ENCODE measurements around the gene TTYH3.
A peak's percentile ranks its signal among the peaks of the same experiment; 100 is the strongest.

The TTYH3 gene

DNA sequence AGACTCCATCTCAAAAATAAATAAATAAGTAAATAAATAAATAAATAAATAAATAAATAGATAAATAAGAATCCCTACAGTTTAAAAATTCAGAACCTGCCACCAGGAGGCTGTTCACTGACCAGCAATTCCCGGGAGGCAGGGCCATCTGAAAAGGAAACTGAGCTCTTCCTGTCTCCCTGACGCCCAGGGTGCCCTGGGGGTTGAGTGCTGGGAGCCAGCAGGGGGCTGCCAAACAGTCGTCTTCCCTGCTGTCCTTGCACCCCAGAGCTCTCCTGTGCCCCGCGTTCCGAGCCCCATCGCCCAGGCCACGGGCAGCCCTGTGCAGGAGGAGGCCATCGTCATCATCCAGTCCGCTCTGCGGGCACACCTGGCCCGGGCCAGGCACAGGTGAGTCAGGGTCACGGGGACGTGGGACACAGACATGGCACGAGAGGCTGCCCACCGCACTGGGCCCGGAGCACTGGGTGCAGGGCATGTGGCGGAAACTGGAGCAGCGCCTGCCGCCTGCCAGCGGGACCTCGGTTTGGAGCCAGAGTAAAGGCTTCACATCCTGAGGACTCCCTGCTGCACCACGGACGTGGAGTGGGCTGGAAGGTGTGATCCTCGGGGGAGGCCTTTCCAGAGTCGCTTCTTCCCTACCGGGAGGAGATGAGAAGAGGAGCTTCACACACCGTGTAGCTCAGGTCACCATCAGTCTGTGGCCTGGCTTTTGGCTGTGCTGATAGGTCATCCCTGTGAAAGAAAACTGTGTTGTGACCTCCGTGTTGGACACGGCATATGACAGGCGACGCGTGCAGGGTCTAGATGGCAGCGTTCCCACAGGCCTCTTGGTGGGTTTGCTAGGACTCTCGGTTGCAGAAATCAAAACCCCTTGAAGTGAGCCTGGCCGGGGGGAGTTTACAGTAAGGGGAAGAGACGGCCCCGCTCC is 25.9 kb upstream of the TTYH3 start:
- H3K4me1 ChIP-seq, result no peaks in the 10 kb centered on the region
- no peaks in the 10 kb centered on the region for H3K27me3 ChIP-seq (ENCODE audit: control insufficient read depth, insufficient read depth, low read length)
- H3K79me2 ChIP-seq, result no peaks in the 10 kb centered on the region
- H3K27ac ChIP-seq, result no peak overlapping the region
- TF ChIP-seq, protein P1, sequence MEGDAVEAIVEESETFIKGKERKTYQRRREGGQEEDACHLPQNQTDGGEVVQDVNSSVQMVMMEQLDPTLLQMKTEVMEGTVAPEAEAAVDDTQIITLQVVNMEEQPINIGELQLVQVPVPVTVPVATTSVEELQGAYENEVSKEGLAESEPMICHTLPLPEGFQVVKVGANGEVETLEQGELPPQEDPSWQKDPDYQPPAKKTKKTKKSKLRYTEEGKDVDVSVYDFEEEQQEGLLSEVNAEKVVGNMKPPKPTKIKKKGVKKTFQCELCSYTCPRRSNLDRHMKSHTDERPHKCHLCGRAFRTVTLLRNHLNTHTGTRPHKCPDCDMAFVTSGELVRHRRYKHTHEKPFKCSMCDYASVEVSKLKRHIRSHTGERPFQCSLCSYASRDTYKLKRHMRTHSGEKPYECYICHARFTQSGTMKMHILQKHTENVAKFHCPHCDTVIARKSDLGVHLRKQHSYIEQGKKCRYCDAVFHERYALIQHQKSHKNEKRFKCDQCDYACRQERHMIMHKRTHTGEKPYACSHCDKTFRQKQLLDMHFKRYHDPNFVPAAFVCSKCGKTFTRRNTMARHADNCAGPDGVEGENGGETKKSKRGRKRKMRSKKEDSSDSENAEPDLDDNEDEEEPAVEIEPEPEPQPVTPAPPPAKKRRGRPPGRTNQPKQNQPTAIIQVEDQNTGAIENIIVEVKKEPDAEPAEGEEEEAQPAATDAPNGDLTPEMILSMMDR (IDR thresholded peaks at IDR 0.05), result no peak
- no peaks in the 10 kb centered on the region for H3K36me3 ChIP-seq (ENCODE audit: control insufficient read depth, insufficient read depth, low read length)
- H3K9ac ChIP-seq, result no peak overlapping the region
- H3K4me3 ChIP-seq (ENCODE audit: low read depth, low read length), result no peak overlapping the region
- no peak overlapping the region for H2AFZ ChIP-seq
- no peaks in the 10 kb centered on the region for H3K9me3 ChIP-seq (ENCODE audit: control insufficient read depth, low read length)
- no peak overlapping the region for H3K4me2 ChIP-seq (ENCODE audit: low read length)

GRCh38 chr7:2606539-2606936 is 25.2 kb upstream of the TTYH3 start:
- Histone ChIP-seq H2AFZ (no peak overlapping the region), H3K4me1 (no peaks in the 10 kb centered on the region), H3K27ac (peak overlapping the region; percentile 39)

DNA sequence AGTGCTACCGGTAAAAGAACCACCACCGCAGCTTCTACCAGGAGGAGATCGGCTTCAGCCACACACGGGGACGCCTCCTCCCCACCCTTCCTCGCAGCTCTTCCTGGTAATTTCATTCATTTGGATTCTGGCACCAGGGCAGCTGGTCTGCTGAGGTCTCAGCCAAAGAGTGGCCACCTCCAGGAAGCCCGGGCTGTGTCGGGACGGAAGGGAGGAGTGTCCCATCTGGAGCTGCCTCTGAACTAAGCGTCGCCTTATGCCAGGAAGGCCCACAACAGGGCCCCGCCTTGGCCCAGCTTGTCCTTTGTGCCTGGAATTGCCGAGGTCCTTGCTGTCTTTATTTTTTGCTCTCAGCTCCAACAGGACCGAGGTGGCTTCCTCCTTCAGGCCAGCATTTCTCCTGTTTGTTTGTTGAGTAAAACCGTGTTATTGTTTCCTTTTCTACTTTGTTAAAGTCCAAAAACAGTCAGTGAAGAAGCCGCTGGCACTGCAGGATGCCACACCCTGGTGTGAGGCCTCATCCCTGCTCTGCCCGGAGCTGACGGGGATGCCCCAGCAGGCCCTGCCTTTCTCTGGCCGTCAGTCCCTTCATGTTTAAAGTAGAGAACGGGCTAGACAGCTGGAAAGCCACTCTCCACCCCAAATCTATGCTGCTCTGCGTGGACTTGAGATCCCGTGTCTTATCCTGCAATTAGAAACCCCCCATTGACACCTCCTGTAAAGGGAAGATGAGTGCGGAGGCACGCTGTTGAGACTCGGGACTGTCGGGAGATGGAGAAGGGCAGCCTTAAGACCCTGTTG is 24.5 kb upstream of the TTYH3 start:
- TF ChIP-seq, protein P1 (IDR thresholded peaks at IDR 0.05), result no peak
- Histone ChIP-seq H3K27me3 (ENCODE audit: control insufficient read depth, insufficient read depth, low read length) (no peaks in the 10 kb centered on the region), H3K9ac (no peak overlapping the region), H3K4me2 (ENCODE audit: low read length) (no peak overlapping the region), H3K4me3 (ENCODE audit: low read depth, low read length) (no peak overlapping the region), H3K27ac (peak overlapping the region; percentile 72), H3K79me2 (no peaks in the 10 kb centered on the region), H3K9me3 (ENCODE audit: control insufficient read depth, low read length) (no peaks in the 10 kb centered on the region), H3K4me1 (no peaks in the 10 kb centered on the region), H3K36me3 (ENCODE audit: control insufficient read depth, insufficient read depth, low read length) (no peaks in the 10 kb centered on the region), H2AFZ (no peak overlapping the region)

More at GRCh38 chr7:2606539-2606936, 25.2 kb upstream of the TTYH3 start:
- no peak overlapping the region for H3K4me3 ChIP-seq (ENCODE audit: low read depth, low read length)
- H3K79me2 ChIP-seq, result no peaks in the 10 kb centered on the region
- TF ChIP-seq, protein P1 (IDR thresholded peaks at IDR 0.05), result no peak
- H3K27me3 ChIP-seq (ENCODE audit: control insufficient read depth, insufficient read depth, low read length), result no peaks in the 10 kb centered on the region
- no peak overlapping the region for H3K4me2 ChIP-seq (ENCODE audit: low read length)
- H3K36me3 ChIP-seq (ENCODE audit: control insufficient read depth, insufficient read depth, low read length), result no peaks in the 10 kb centered on the region
- no peaks in the 10 kb centered on the region for H3K9me3 ChIP-seq (ENCODE audit: control insufficient read depth, low read length)
- H3K9ac ChIP-seq, result no peak overlapping the region

DNA sequence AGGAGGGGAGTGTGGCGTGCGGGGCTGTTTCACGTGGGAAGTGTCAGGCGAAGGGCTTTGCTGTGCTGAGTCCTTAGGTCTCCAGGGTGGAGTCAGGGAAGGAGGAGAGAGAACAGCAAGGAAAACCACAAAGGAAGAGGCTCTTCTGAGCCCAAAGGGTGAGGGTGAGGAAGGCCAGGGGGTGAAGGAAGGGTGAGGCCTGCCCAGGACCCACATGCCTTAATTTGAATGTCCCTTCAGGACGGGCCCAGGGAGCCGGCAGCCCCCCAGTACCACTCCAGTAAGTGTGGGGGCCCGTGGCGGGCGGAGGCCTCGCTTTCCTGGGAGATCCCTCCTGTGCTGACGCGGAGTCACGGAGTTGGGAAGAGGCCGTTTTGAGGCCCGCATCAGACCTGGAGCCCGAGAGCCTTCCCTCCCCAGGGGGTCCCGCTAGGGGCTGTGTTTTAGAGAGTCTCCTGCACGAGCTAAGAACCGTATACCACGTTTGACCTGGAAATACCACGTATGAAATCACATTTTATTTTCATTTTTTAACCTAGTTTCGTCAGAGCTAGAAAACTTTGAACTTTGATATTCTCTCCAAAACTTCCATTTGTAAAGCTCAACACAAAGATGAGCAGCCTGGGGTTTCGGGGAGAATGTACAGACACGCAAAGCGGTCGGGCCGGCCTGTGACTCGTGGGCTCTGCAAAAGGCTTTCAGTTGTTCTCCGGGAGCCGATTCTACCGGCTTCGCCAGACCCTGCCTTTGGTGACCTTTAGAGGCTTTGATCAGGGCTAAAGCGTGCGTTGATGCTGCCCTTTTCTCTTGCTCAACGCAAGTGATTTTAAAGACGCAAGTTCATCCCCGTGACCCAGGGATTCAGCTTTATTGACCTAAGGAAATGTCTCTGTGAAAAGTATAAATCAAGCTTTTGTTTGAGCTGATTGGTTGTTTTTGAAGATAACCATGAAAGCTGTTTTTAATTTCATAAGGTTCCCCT is 23.6 kb upstream of the TTYH3 start:
- Histone ChIP-seq H3K27ac (peak overlapping the region; percentile 72), H3K4me2 (ENCODE audit: low read length) (no peak overlapping the region), H3K79me2 (no peaks in the 10 kb centered on the region), H3K36me3 (ENCODE audit: control insufficient read depth, insufficient read depth, low read length) (no peaks in the 10 kb centered on the region), H2AFZ (no peak overlapping the region), H3K4me1 (no peaks in the 10 kb centered on the region), H3K9me3 (ENCODE audit: control insufficient read depth, low read length) (no peaks in the 10 kb centered on the region), H3K9ac (no peak overlapping the region), H3K27me3 (ENCODE audit: control insufficient read depth, insufficient read depth, low read length) (no peaks in the 10 kb centered on the region), H3K4me3 (ENCODE audit: low read depth, low read length) (no peak overlapping the region)
- TF ChIP-seq, protein P1 (IDR thresholded peaks at IDR 0.05), result no peak
